OCI-LY3 (cell line): Measurements from ENCODE around the gene KLHL29.

ENCODE experiments used
- EZH2phosphoT487 ChIP-seq: fragments of 200-600 bp; shearing (Covaris generic); IDR thresholded peaks from 2 replicates; pipeline ENCODE4 v1.6.1; 2018; ENCODE audit warnings: antibody characterized with exemption, mixed run types, low read depth
- TF ChIP-seq, protein P1 (sequence below): fragments of 200-600, 300-600 bp; sonication (generic); IDR thresholded peaks from 2 replicates; pipeline ENCODE4 v1.5.1; 2014; ENCODE audit warnings: antibody characterized with exemption, low read length, low read depth

DNA sequence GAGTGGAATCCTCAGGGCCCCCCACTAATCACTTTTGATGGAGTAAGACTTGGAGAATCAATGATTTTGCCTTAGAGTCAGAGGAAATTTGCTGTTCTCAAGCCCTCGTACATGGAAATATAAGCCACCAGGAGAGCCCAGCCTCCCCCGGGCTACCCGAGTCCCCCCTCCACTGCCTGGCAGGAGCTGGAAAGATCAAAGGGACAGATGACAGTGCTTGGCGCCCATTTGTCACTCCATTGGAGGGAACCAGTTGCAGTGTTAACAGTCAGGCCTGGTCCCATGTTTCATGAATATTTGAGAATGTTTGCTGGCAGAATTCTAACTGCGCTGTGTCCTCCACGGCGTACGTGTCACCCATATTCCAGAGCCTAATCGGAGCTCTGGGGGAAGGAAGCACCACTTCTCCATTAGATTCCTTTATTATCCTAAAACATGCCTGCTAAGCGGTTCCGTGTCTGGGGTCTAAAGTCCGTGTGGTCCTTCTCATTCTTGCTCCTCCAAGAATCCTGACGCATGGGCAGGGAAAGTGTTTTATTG is 202.4 kb downstream of the KLHL29 start:
- TF ChIP-seq, protein P1, sequence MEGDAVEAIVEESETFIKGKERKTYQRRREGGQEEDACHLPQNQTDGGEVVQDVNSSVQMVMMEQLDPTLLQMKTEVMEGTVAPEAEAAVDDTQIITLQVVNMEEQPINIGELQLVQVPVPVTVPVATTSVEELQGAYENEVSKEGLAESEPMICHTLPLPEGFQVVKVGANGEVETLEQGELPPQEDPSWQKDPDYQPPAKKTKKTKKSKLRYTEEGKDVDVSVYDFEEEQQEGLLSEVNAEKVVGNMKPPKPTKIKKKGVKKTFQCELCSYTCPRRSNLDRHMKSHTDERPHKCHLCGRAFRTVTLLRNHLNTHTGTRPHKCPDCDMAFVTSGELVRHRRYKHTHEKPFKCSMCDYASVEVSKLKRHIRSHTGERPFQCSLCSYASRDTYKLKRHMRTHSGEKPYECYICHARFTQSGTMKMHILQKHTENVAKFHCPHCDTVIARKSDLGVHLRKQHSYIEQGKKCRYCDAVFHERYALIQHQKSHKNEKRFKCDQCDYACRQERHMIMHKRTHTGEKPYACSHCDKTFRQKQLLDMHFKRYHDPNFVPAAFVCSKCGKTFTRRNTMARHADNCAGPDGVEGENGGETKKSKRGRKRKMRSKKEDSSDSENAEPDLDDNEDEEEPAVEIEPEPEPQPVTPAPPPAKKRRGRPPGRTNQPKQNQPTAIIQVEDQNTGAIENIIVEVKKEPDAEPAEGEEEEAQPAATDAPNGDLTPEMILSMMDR, result no peak
- TF ChIP-seq EZH2phosphoT487, result no peak
